Fibroblast of upper back skin (primary cell): ENCODE measurements around the gene ABCA7.
A peak's percentile ranks its signal among the peaks of the same experiment; 100 is the strongest.
"Not testable (repeated sequence)": the region's sequence is repeated elsewhere in the genome, so short reads cannot be mapped to it uniquely, and the experiment has no call there.

Experiments used
- DNase-seq: peaks from one replicate; pipeline ENCODE4 v3.0.0-alpha.2; 2013

ABCA7 gene

GRCh38 chr19:1018393-1018792, 21.5 kb upstream of the ABCA7 start:
- no peak for DNase-seq

GRCh38 chr19:1018932-1019615, 20.8 kb upstream of the ABCA7 start:
- no peak for DNase-seq

- DNase-seq = no peak
Measured at GRCh38 chr19:1019616-1019961, 20.3 kb upstream of the ABCA7 start.

- DNase-seq = no peak
Measured at GRCh38 chr19:1019980-1020867, 19.7 kb upstream of the ABCA7 start.

- peak; percentile 98 for DNase-seq
Measured at GRCh38 chr19:1020868-1021425, 19.0 kb upstream of the ABCA7 start, which contains the start of gene TMEM259. TSS of gene TMEM259 (minus strand) at chr19:1021123. CDS start at chr19:1020996, 127 bp downstream.

- DNase-seq = not testable (repeated sequence)
Measured at GRCh38 chr19:1023883-1024188, 16.1 kb upstream of the ABCA7 start.

GRCh38 chr19:1025080-1025479, 14.8 kb upstream of the ABCA7 start:
- DNase-seq = not testable (repeated sequence)

GRCh38 chr19:1025960-1026782, 13.7 kb upstream of the ABCA7 start, which contains the start of gene CNN2:
TSS of gene CNN2 (plus strand) at chr19:1026608. CDS start at chr19:1026662, 54 bp downstream.
- DNase-seq = peak; percentile 82

GRCh38 chr19:1026783-1027649, 12.9 kb upstream of the ABCA7 start:
- peak; percentile 37 for DNase-seq

- no peak for DNase-seq
Measured at GRCh38 chr19:1027650-1028061, 12.3 kb upstream of the ABCA7 start.

GRCh38 chr19:1028062-1028926, 11.6 kb upstream of the ABCA7 start:
- peak; percentile 99 for DNase-seq

- no peak for DNase-seq
Measured at GRCh38 chr19:1032264-1032867, 7.5 kb upstream of the ABCA7 start.

- DNase-seq = no peak
Measured at GRCh38 chr19:1035998-1036621, 3.8 kb upstream of the ABCA7 start.

GRCh38 chr19:1037621-1038064, 2.3 kb upstream of the ABCA7 start:
- no peak for DNase-seq

- peak; percentile 39 for DNase-seq
Measured at GRCh38 chr19:1038978-1039645, 795 bp upstream of the ABCA7 start.

GRCh38 chr19:1040476-1041271, 767 bp downstream of the ABCA7 start:
- DNase-seq = peak; percentile 92

- DNase-seq = no peak
Measured at GRCh38 chr19:1041272-1041834, 1.4 kb downstream of the ABCA7 start.
